ENCODE results near the gene LAMB1.
"Not testable (repeated sequence)": the region's sequence is repeated elsewhere in the genome, so short reads cannot be mapped to it uniquely, and the experiment has no call there.

The LAMB1 gene

GRCh38 chr7:108037140-108037539, 34.2 kb upstream of the LAMB1 start:
- H3K9me3 ChIP-seq (ENCODE audit: control insufficient read depth, low read length) = no peaks in the 10 kb centered on the region
- H3K36me3 ChIP-seq (ENCODE audit: control insufficient read depth, insufficient read depth, low read length) = no peaks in the 10 kb centered on the region
- no peaks in the 10 kb centered on the region for H3K4me1 ChIP-seq (ENCODE audit: control insufficient read depth, insufficient read depth, low read length, poor library complexity, severe bottlenecking)
- H3K4me3 ChIP-seq (ENCODE audit: insufficient read depth, low read depth, low read length, poor library complexity, severe bottlenecking) = no peak overlapping the region
- no peaks in the 10 kb centered on the region for H3K27me3 ChIP-seq (replicated peaks; ENCODE audit: control insufficient read depth, insufficient read depth, low read length, poor library complexity, severe bottlenecking)
- no peak overlapping the region for H3K27ac ChIP-seq (ENCODE audit: insufficient read depth, low read length, poor library complexity, severe bottlenecking)
- DNase-seq = no peak

- no peaks in the 10 kb centered on the region for H3K36me3 ChIP-seq (ENCODE audit: control insufficient read depth, insufficient read depth, low read length)
- no peaks in the 10 kb centered on the region for H3K4me1 ChIP-seq (ENCODE audit: control insufficient read depth, insufficient read depth, low read length, poor library complexity, severe bottlenecking)
- no peak for DNase-seq
- H3K27me3 ChIP-seq (replicated peaks; ENCODE audit: control insufficient read depth, insufficient read depth, low read length, poor library complexity, severe bottlenecking) = no peaks in the 10 kb centered on the region
- no peaks in the 10 kb centered on the region for H3K9me3 ChIP-seq (ENCODE audit: control insufficient read depth, low read length)
- no peak overlapping the region for H3K4me3 ChIP-seq (ENCODE audit: insufficient read depth, low read depth, low read length, poor library complexity, severe bottlenecking)
- no peak overlapping the region for H3K27ac ChIP-seq (ENCODE audit: insufficient read depth, low read length, poor library complexity, severe bottlenecking)
These were observed 31.6 kb upstream of the LAMB1 start for GRCh38 chr7:108034586-108034985.

GRCh38 chr7:108033776-108034497, 31.0 kb upstream of the LAMB1 start:
- Histone ChIP-seq H3K9me3 (ENCODE audit: control insufficient read depth, low read length) (no peaks in the 10 kb centered on the region), H3K27me3 (replicated peaks; ENCODE audit: control insufficient read depth, insufficient read depth, low read length, poor library complexity, severe bottlenecking) (no peaks in the 10 kb centered on the region), H3K36me3 (ENCODE audit: control insufficient read depth, insufficient read depth, low read length) (no peaks in the 10 kb centered on the region), H3K4me1 (ENCODE audit: control insufficient read depth, insufficient read depth, low read length, poor library complexity, severe bottlenecking) (no peaks in the 10 kb centered on the region), H3K27ac (ENCODE audit: insufficient read depth, low read length, poor library complexity, severe bottlenecking) (no peak overlapping the region), H3K4me3 (ENCODE audit: insufficient read depth, low read depth, low read length, poor library complexity, severe bottlenecking) (no peak overlapping the region)
- no peak for DNase-seq

- DNase-seq; H3K9me3 ChIP-seq (ENCODE audit: control insufficient read depth, low read length); H3K36me3 ChIP-seq (ENCODE audit: control insufficient read depth, insufficient read depth, low read length); H3K4me3 ChIP-seq (ENCODE audit: insufficient read depth, low read depth, low read length, poor library complexity, severe bottlenecking); H3K27ac ChIP-seq (ENCODE audit: insufficient read depth, low read length, poor library complexity, severe bottlenecking); H3K27me3 ChIP-seq (replicated peaks; ENCODE audit: control insufficient read depth, insufficient read depth, low read length, poor library complexity, severe bottlenecking); H3K4me1 ChIP-seq (ENCODE audit: control insufficient read depth, insufficient read depth, low read length, poor library complexity, severe bottlenecking): not testable (repeated sequence)
These were observed 30.3 kb upstream of the LAMB1 start for GRCh38 chr7:108033309-108033708.

- no peak for DNase-seq
- H3K4me1 ChIP-seq (ENCODE audit: control insufficient read depth, insufficient read depth, low read length, poor library complexity, severe bottlenecking) = no peaks in the 10 kb centered on the region
- no peaks in the 10 kb centered on the region for H3K27me3 ChIP-seq (replicated peaks; ENCODE audit: control insufficient read depth, insufficient read depth, low read length, poor library complexity, severe bottlenecking)
- no peaks in the 10 kb centered on the region for H3K36me3 ChIP-seq (ENCODE audit: control insufficient read depth, insufficient read depth, low read length)
- H3K9me3 ChIP-seq (ENCODE audit: control insufficient read depth, low read length) = no peaks in the 10 kb centered on the region
- no peak overlapping the region for H3K4me3 ChIP-seq (ENCODE audit: insufficient read depth, low read depth, low read length, poor library complexity, severe bottlenecking)
- no peak overlapping the region for H3K27ac ChIP-seq (ENCODE audit: insufficient read depth, low read length, poor library complexity, severe bottlenecking)
These were observed 27.6 kb upstream of the LAMB1 start for GRCh38 chr7:108030516-108030915.

- Histone ChIP-seq H3K27me3 (replicated peaks; ENCODE audit: control insufficient read depth, insufficient read depth, low read length, poor library complexity, severe bottlenecking) (no peaks in the 10 kb centered on the region), H3K4me1 (ENCODE audit: control insufficient read depth, insufficient read depth, low read length, poor library complexity, severe bottlenecking) (no peaks in the 10 kb centered on the region)
- DNase-seq = no peak
These were observed 26.1 kb upstream of the LAMB1 start for GRCh38 chr7:108029034-108029433.

GRCh38 chr7:108028111-108028510, 25.1 kb upstream of the LAMB1 start:
- Histone ChIP-seq H3K27me3 (replicated peaks; ENCODE audit: control insufficient read depth, insufficient read depth, low read length, poor library complexity, severe bottlenecking) (no peaks in the 10 kb centered on the region), H3K27ac (ENCODE audit: insufficient read depth, low read length, poor library complexity, severe bottlenecking) (no peak overlapping the region), H3K4me1 (ENCODE audit: control insufficient read depth, insufficient read depth, low read length, poor library complexity, severe bottlenecking) (no peaks in the 10 kb centered on the region), H3K36me3 (ENCODE audit: control insufficient read depth, insufficient read depth, low read length) (no peaks in the 10 kb centered on the region), H3K9me3 (ENCODE audit: control insufficient read depth, low read length) (no peaks in the 10 kb centered on the region), H3K4me3 (ENCODE audit: insufficient read depth, low read depth, low read length, poor library complexity, severe bottlenecking) (no peak overlapping the region)
- no peak for DNase-seq

More at GRCh38 chr7:108029034-108029433, 26.1 kb upstream of the LAMB1 start:
- Histone ChIP-seq H3K9me3 (ENCODE audit: control insufficient read depth, low read length) (no peaks in the 10 kb centered on the region), H3K4me3 (ENCODE audit: insufficient read depth, low read depth, low read length, poor library complexity, severe bottlenecking) (no peak overlapping the region), H3K27ac (ENCODE audit: insufficient read depth, low read length, poor library complexity, severe bottlenecking) (no peak overlapping the region), H3K36me3 (ENCODE audit: control insufficient read depth, insufficient read depth, low read length) (no peaks in the 10 kb centered on the region)

GRCh38 chr7:108027239-108027638, 24.3 kb upstream of the LAMB1 start:
- no peak overlapping the region for H3K27ac ChIP-seq (ENCODE audit: insufficient read depth, low read length, poor library complexity, severe bottlenecking)
- H3K4me3 ChIP-seq (ENCODE audit: insufficient read depth, low read depth, low read length, poor library complexity, severe bottlenecking) = no peak overlapping the region
- H3K9me3 ChIP-seq (ENCODE audit: control insufficient read depth, low read length) = no peaks in the 10 kb centered on the region
- DNase-seq = no peak
- no peaks in the 10 kb centered on the region for H3K4me1 ChIP-seq (ENCODE audit: control insufficient read depth, insufficient read depth, low read length, poor library complexity, severe bottlenecking)
- no peaks in the 10 kb centered on the region for H3K27me3 ChIP-seq (replicated peaks; ENCODE audit: control insufficient read depth, insufficient read depth, low read length, poor library complexity, severe bottlenecking)
- H3K36me3 ChIP-seq (ENCODE audit: control insufficient read depth, insufficient read depth, low read length) = no peaks in the 10 kb centered on the region

GRCh38 chr7:108026647-108027046, 23.7 kb upstream of the LAMB1 start:
- no peaks in the 10 kb centered on the region for H3K4me1 ChIP-seq (ENCODE audit: control insufficient read depth, insufficient read depth, low read length, poor library complexity, severe bottlenecking)
- no peak for DNase-seq
- no peaks in the 10 kb centered on the region for H3K36me3 ChIP-seq (ENCODE audit: control insufficient read depth, insufficient read depth, low read length)
- no peaks in the 10 kb centered on the region for H3K27me3 ChIP-seq (replicated peaks; ENCODE audit: control insufficient read depth, insufficient read depth, low read length, poor library complexity, severe bottlenecking)
- H3K9me3 ChIP-seq (ENCODE audit: control insufficient read depth, low read length) = no peaks in the 10 kb centered on the region
- no peak overlapping the region for H3K27ac ChIP-seq (ENCODE audit: insufficient read depth, low read length, poor library complexity, severe bottlenecking)
- H3K4me3 ChIP-seq (ENCODE audit: insufficient read depth, low read depth, low read length, poor library complexity, severe bottlenecking) = no peak overlapping the region

GRCh38 chr7:108026116-108026515, 23.2 kb upstream of the LAMB1 start:
- Histone ChIP-seq H3K27me3 (replicated peaks; ENCODE audit: control insufficient read depth, insufficient read depth, low read length, poor library complexity, severe bottlenecking) (no peaks in the 10 kb centered on the region), H3K4me3 (ENCODE audit: insufficient read depth, low read depth, low read length, poor library complexity, severe bottlenecking) (no peak overlapping the region), H3K27ac (ENCODE audit: insufficient read depth, low read length, poor library complexity, severe bottlenecking) (no peak overlapping the region), H3K36me3 (ENCODE audit: control insufficient read depth, insufficient read depth, low read length) (no peaks in the 10 kb centered on the region), H3K9me3 (ENCODE audit: control insufficient read depth, low read length) (no peaks in the 10 kb centered on the region), H3K4me1 (ENCODE audit: control insufficient read depth, insufficient read depth, low read length, poor library complexity, severe bottlenecking) (no peaks in the 10 kb centered on the region)
- DNase-seq = no peak
